ENCODE measurements around the gene BPIFB6. TPM values are rescaled to one million over a fixed set of nuclear protein-coding genes. Genes with fewer than 3 reads are reported as not detected.

Gene BPIFB6
- total RNA-seq, 1 experiment from 2014 or later = not detected

DNA sequence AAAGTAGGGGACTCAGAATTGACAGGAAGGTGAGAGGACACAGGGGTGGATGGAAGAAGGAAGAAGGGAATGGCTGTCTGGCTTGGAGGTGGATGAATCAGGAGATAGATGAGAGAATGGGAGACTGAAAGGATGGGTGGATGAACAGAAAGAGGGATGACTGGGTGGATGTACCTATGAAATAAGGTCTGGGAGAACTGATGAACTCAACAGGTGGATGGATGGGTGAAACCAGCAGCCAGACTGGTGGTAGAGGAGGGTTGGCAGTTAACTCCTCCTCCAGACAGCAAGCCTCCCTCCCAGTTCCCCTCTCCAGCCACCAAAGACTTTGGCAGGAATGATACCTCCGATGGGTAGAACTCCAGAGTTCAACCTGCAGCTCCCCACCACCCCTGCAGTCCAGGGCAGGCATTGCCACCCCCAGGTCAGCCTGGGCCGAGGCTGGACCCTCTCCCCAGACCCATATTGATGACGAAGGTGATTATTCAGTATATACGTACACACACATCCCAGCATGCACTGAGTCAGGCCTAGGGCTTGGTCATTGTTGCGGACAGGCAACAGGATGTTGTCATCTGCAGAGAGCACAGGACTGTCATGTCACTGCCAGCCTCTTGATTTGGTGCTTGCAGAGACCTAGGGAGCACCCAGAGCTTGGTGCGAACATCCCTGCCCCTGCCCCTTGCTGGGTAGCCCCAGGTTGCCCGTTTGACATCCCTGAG, 29.2 kb upstream of the BPIFB6 start:
- Histone ChIP-seq H3K9me3 (ENCODE audit: insufficient read depth, low read depth) (peaks cover 6% of the 10 kb centered on the region; the same call in 1 of the 2 replicates), H3K27ac (no peak overlapping the region), H3F3A (ENCODE audit: insufficient read depth, low read depth) (no peaks in the 10 kb centered on the region), H3K36me3 (ENCODE audit: low read depth) (no peaks in the 10 kb centered on the region), H3K4me3 (no peak overlapping the region), H2AFZ (no peak overlapping the region), H3K9me2 (ENCODE audit: insufficient read depth) (no peaks in the 10 kb centered on the region), H4K20me1 (ENCODE audit: insufficient read depth) (no peaks in the 10 kb centered on the region), H3K27me3 (ENCODE audit: insufficient read depth, low read depth) (peaks cover 85% of the 10 kb centered on the region), H3K79me2 (ENCODE audit: low read depth) (no peaks in the 10 kb centered on the region), H3K4me1 (replicated peaks; ENCODE audit: insufficient read depth) (no peaks in the 10 kb centered on the region), H3K4me2 (no peak overlapping the region)
- no peak for DNase-seq
- intact Hi-C loops (cut with micrococcal nuclease; ENCODE audit: unreplicated experiment) = no loop called here
- CTCF ChIA-PET = no interaction called here
- POLR2A ChIA-PET (ENCODE audit: unreplicated experiment) = no interaction called here
- BruUV-seq (replicated peaks) = no TSS peak
- no peak for TF ChIP-seq EZH2 (IDR thresholded peaks at IDR 0.05; ENCODE audit: low read depth)
- TF ChIP-seq, protein P1, sequence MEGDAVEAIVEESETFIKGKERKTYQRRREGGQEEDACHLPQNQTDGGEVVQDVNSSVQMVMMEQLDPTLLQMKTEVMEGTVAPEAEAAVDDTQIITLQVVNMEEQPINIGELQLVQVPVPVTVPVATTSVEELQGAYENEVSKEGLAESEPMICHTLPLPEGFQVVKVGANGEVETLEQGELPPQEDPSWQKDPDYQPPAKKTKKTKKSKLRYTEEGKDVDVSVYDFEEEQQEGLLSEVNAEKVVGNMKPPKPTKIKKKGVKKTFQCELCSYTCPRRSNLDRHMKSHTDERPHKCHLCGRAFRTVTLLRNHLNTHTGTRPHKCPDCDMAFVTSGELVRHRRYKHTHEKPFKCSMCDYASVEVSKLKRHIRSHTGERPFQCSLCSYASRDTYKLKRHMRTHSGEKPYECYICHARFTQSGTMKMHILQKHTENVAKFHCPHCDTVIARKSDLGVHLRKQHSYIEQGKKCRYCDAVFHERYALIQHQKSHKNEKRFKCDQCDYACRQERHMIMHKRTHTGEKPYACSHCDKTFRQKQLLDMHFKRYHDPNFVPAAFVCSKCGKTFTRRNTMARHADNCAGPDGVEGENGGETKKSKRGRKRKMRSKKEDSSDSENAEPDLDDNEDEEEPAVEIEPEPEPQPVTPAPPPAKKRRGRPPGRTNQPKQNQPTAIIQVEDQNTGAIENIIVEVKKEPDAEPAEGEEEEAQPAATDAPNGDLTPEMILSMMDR (conservative IDR thresholded peaks at IDR 0.05) = no peak

GRCh38 chr20:33004141-33004751, 27.2 kb upstream of the BPIFB6 start, which contains the start of gene SUN5:
Gene SUN5 (minus strand): TSS chr20:33004433. CDS start chr20:33004340, 93 bp downstream.
- no peaks in the 10 kb centered on the region for H3K36me3 ChIP-seq (ENCODE audit: low read depth)
- peaks cover 6% of the 10 kb centered on the region; the same call in 1 of the 2 replicates for H3K9me3 ChIP-seq (ENCODE audit: insufficient read depth, low read depth)
- TF ChIP-seq, protein P1 (conservative IDR thresholded peaks at IDR 0.05) = no peak
- no peak for TF ChIP-seq EZH2 (IDR thresholded peaks at IDR 0.05; ENCODE audit: low read depth)
- no peaks in the 10 kb centered on the region for H3K4me1 ChIP-seq (replicated peaks; ENCODE audit: insufficient read depth)
- H3K27ac ChIP-seq = no peak within 1 kb of the TSS
- no peak within 1 kb of the TSS for H3K4me3 ChIP-seq
- no peak within 1 kb of the TSS for H2AFZ ChIP-seq
- DNase-seq = no peak
- no peaks in the 10 kb centered on the region for H3K9me2 ChIP-seq (ENCODE audit: insufficient read depth)
- BruUV-seq (replicated peaks) = no TSS peak
- H4K20me1 ChIP-seq (ENCODE audit: insufficient read depth) = no peaks in the 10 kb centered on the region
- no peaks in the 10 kb centered on the region for H3F3A ChIP-seq (ENCODE audit: insufficient read depth, low read depth)
- CTCF ChIA-PET = no interaction called here
- H3K4me2 ChIP-seq = no peak within 1 kb of the TSS
- peaks cover 89% of the 10 kb centered on the region for H3K27me3 ChIP-seq (ENCODE audit: insufficient read depth, low read depth)
- no peaks in the 10 kb centered on the region for H3K79me2 ChIP-seq (ENCODE audit: low read depth)
- intact Hi-C loops (cut with micrococcal nuclease; ENCODE audit: unreplicated experiment) = no loop called here
- POLR2A ChIA-PET (ENCODE audit: unreplicated experiment) = no interaction called here

DNA sequence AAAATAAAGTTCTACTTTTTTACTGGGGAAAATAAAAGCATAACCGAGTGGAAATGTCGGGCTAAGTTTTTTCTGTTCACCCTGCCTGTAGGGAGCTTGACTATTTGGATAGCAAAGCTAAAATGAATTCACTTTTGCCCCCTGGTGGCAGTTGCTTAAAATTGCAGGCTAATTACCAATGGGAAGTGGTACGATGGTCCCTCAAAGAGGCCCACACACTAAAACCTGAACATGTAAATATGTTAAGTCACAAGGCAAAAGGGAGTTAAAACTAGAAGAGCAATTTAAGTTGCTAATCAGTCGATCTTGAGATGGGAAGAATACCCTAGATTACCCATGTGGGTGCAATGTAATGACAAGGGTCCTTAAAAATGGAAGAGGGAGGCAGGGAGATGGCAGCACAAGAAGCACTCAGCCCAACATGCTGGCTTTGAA, 26.3 kb upstream of the BPIFB6 start:
- POLR2A ChIA-PET (ENCODE audit: unreplicated experiment) = no interaction called here
- Histone ChIP-seq H3K27me3 (ENCODE audit: insufficient read depth, low read depth) (peaks cover 86% of the 10 kb centered on the region), H3F3A (ENCODE audit: insufficient read depth, low read depth) (no peaks in the 10 kb centered on the region), H3K4me1 (replicated peaks; ENCODE audit: insufficient read depth) (no peaks in the 10 kb centered on the region), H4K20me1 (ENCODE audit: insufficient read depth) (no peaks in the 10 kb centered on the region), H3K9me3 (ENCODE audit: insufficient read depth, low read depth) (peaks cover 6% of the 10 kb centered on the region; the same call in 1 of the 2 replicates), H3K27ac (no peak overlapping the region), H3K4me2 (no peak overlapping the region), H3K36me3 (ENCODE audit: low read depth) (no peaks in the 10 kb centered on the region), H2AFZ (no peak overlapping the region), H3K79me2 (ENCODE audit: low read depth) (no peaks in the 10 kb centered on the region), H3K9me2 (ENCODE audit: insufficient read depth) (no peaks in the 10 kb centered on the region), H3K4me3 (no peak overlapping the region)
- intact Hi-C loops (cut with micrococcal nuclease; ENCODE audit: unreplicated experiment) = no loop called here
- TF ChIP-seq EZH2 (IDR thresholded peaks at IDR 0.05; ENCODE audit: low read depth) = no peak
- TF ChIP-seq, protein P1 (conservative IDR thresholded peaks at IDR 0.05) = peak; percentile 67
- no TSS peak for BruUV-seq (replicated peaks)
- DNase-seq = no peak
- CTCF ChIA-PET = no interaction called here
